ENCODE results near the gene IP6K3.

The IP6K3 gene

GRCh38 chr6:33738879-33739278, 7.8 kb downstream of the IP6K3 start:
- DNase-seq, result no peak

GRCh38 chr6:33738153-33738552, 8.6 kb downstream of the IP6K3 start:
- DNase-seq, result no peak

GRCh38 chr6:33737267-33738026, 9.3 kb downstream of the IP6K3 start:
- DNase-seq, result no peak

GRCh38 chr6:33735216-33735615, 11.5 kb downstream of the IP6K3 start:
- no peak for DNase-seq

- DNase-seq, result no peak
Measured at GRCh38 chr6:33733709-33734007, 13.0 kb downstream of the IP6K3 start.

GRCh38 chr6:33732817-33733708, 13.6 kb downstream of the IP6K3 start:
- no peak for DNase-seq

GRCh38 chr6:33732385-33732784, 14.3 kb downstream of the IP6K3 start:
- DNase-seq, result no peak

GRCh38 chr6:33731751-33732282, 14.9 kb downstream of the IP6K3 start:
- DNase-seq, result no peak

GRCh38 chr6:33731035-33731434, 15.7 kb downstream of the IP6K3 start:
- no peak for DNase-seq

GRCh38 chr6:33730611-33731010, 16.1 kb downstream of the IP6K3 start:
- DNase-seq, result no peak

- no peak for DNase-seq
Measured at GRCh38 chr6:33729059-33729458, 17.6 kb downstream of the IP6K3 start.

- no peak for DNase-seq
Measured at GRCh38 chr6:33728438-33728837, 18.3 kb downstream of the IP6K3 start.

GRCh38 chr6:33727932-33728331, 18.8 kb downstream of the IP6K3 start:
- no peak for DNase-seq

GRCh38 chr6:33727126-33727525, 19.6 kb downstream of the IP6K3 start:
- DNase-seq, result no peak

GRCh38 chr6:33726696-33727095, 20.0 kb downstream of the IP6K3 start:
- no peak for DNase-seq

- no peak for DNase-seq
Measured at GRCh38 chr6:33725891-33726673, 20.6 kb downstream of the IP6K3 start.

- no peak for DNase-seq
Measured at GRCh38 chr6:33725222-33725621, 21.5 kb downstream of the IP6K3 start.

- no peak for DNase-seq
Measured at GRCh38 chr6:33724102-33725023, 22.3 kb downstream of the IP6K3 start.

GRCh38 chr6:33723371-33724085, 23.2 kb downstream of the IP6K3 start:
- DNase-seq, result no peak

- DNase-seq, result no peak
Measured at GRCh38 chr6:33722103-33722623, 24.5 kb downstream of the IP6K3 start.

GRCh38 chr6:33721508-33721907, 25.2 kb downstream of the IP6K3 start:
- DNase-seq, result no peak
